Measurements from ENCODE around the gene SGSM2. TPM values are rescaled to one million over a fixed set of nuclear protein-coding genes. Genes with fewer than 3 reads are reported as not detected.

Gene SGSM2
- total RNA-seq, 2 donors from 2014 or later, result 26.7 to 27.6 TPM

- Histone ChIP-seq H3K27ac (no peak overlapping the region), H3K4me1 (no peaks in the 10 kb centered on the region), H3K9ac (ENCODE audit: low read depth in 2 of 2, low read length in 2 of 2) (no peak overlapping the region), H3K9me3 (no peaks in the 10 kb centered on the region), H3K4me3 (no peak overlapping the region), H3K27me3 (no peaks in the 10 kb centered on the region), H3K36me3 (no peaks in the 10 kb centered on the region)
- no peak for DNase-seq
- intact Hi-C loops (cut with DNase I), result no loop called here
- no peak for TF ChIP-seq CTCF (IDR thresholded peaks at IDR 0.05)
These were observed 82.2 kb downstream of the SGSM2 start for GRCh38 chr17:2419486-2419885.

- Histone ChIP-seq H3K4me1 (no peaks in the 10 kb centered on the region), H3K27ac (no peak overlapping the region)
- intact Hi-C loops (cut with DNase I), result no loop called here
These were observed 82.9 kb downstream of the SGSM2 start for GRCh38 chr17:2420176-2420575.

GRCh38 chr17:2421315-2422147, 84.2 kb downstream of the SGSM2 start:
- no peak for DNase-seq
- no peak overlapping the region for H3K9ac ChIP-seq (ENCODE audit: low read depth in 2 of 2, low read length in 2 of 2)
- intact Hi-C loops (cut with DNase I), result no loop called here
- no peak overlapping the region for H3K27ac ChIP-seq
- no peaks in the 10 kb centered on the region for H3K4me1 ChIP-seq
- no peaks in the 10 kb centered on the region for H3K36me3 ChIP-seq
- no peaks in the 10 kb centered on the region for H3K27me3 ChIP-seq
- no peaks in the 10 kb centered on the region for H3K9me3 ChIP-seq
- H3K4me3 ChIP-seq, result no peak overlapping the region
- TF ChIP-seq CTCF (IDR thresholded peaks at IDR 0.05), result no peak

More at GRCh38 chr17:2420176-2420575, 82.9 kb downstream of the SGSM2 start:
- no peak overlapping the region for H3K9ac ChIP-seq (ENCODE audit: low read depth in 2 of 2, low read length in 2 of 2)
- no peaks in the 10 kb centered on the region for H3K36me3 ChIP-seq
- no peak for TF ChIP-seq CTCF (IDR thresholded peaks at IDR 0.05)
- H3K9me3 ChIP-seq, result no peaks in the 10 kb centered on the region
- H3K27me3 ChIP-seq, result no peaks in the 10 kb centered on the region
- H3K4me3 ChIP-seq, result no peak overlapping the region
- DNase-seq, result no peak

GRCh38 chr17:2423271-2423670, 86.0 kb downstream of the SGSM2 start:
- intact Hi-C loops (cut with DNase I), result no loop called here
- DNase-seq, result no peak
- Histone ChIP-seq H3K4me1 (no peaks in the 10 kb centered on the region), H3K4me3 (no peak overlapping the region), H3K9ac (ENCODE audit: low read depth in 2 of 2, low read length in 2 of 2) (no peak overlapping the region), H3K9me3 (no peaks in the 10 kb centered on the region), H3K36me3 (no peaks in the 10 kb centered on the region), H3K27me3 (no peaks in the 10 kb centered on the region), H3K27ac (no peak overlapping the region)
- no peak for TF ChIP-seq CTCF (IDR thresholded peaks at IDR 0.05)

- Histone ChIP-seq H3K9me3 (no peaks in the 10 kb centered on the region), H3K36me3 (no peaks in the 10 kb centered on the region), H3K4me1 (no peaks in the 10 kb centered on the region), H3K27me3 (no peaks in the 10 kb centered on the region), H3K27ac (no peak overlapping the region), H3K9ac (ENCODE audit: low read depth in 2 of 2, low read length in 2 of 2) (no peak overlapping the region), H3K4me3 (no peak overlapping the region)
- DNase-seq, result no peak
- no peak for TF ChIP-seq CTCF (IDR thresholded peaks at IDR 0.05)
- intact Hi-C loops (cut with DNase I), result no loop called here
These were observed 89.9 kb downstream of the SGSM2 start for GRCh38 chr17:2427215-2427614.
